ENCODE data around the gene OMP. TPM values are rescaled to one million over a fixed set of nuclear protein-coding genes. Genes with fewer than 3 reads are reported as not detected.
A peak's percentile ranks its signal among the peaks of the same experiment; 100 is the strongest.
"Not testable (repeated sequence)": the region's sequence is repeated elsewhere in the genome, so short reads cannot be mapped to it uniquely, and the experiment has no call there.

Gene OMP
- total RNA-seq, 2 donors from 2014 or later: 8.0 TPM; not detected in 1

DNA sequence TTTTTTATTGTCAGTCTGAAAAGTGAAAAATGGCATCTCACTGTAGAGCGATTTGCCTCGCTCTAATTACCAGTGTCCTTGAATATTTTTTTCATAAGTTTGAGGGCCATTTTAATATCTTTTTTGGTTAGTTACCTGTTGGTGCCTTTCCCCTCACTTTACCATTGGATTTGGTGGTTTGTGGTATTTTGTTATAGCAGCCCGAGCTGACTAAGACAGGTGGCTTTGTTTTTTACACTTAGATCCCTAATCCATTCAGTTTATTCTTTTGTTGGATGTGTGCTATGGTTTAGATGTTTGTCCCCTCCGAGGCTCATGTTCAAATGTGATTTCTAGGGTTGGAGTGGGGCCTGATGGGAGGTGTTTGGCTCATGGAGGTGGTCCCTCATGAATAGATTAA is 42.4 kb upstream of the OMP start:
- intact Hi-C loops (cut with DNase I): no loop called here
- TF ChIP-seq POLR2A (IDR thresholded peaks at IDR 0.05): no peak
- no peak for TF ChIP-seq CTCF (IDR thresholded peaks at IDR 0.05)
- no peak for TF ChIP-seq POLR2AphosphoS5 (IDR thresholded peaks at IDR 0.05)
- DNase-seq (ENCODE audit: low spot score): no peak

GRCh38 chr11:77061258-77061657 is 41.4 kb upstream of the OMP start:
- WGBS: 51% methylated on average over 4 of the region's 4 CpGs
- peak overlapping the region in 1 of 2 donors; percentile 59 for H3K27ac ChIP-seq
- TF ChIP-seq POLR2AphosphoS5 (IDR thresholded peaks at IDR 0.05): peak; percentile 76
- H3K27me3 ChIP-seq (replicated peaks; ENCODE audit: insufficient read depth); intact Hi-C loops (cut with DNase I); H3K9me3 ChIP-seq; H3K4me3 ChIP-seq; H3K4me1 ChIP-seq (replicated peaks); DNase-seq (ENCODE audit: low spot score); H3K36me3 ChIP-seq: not testable (repeated sequence)

More for the DNA sequence above, 42.4 kb upstream of the OMP start:
- Histone ChIP-seq H3K9me3 (no peaks in the 10 kb centered on the region), H3K27me3 (replicated peaks; ENCODE audit: insufficient read depth) (no peaks in the 10 kb centered on the region), H3K27ac (peak overlapping the region in 1 of 2 donors; percentile 81), H3K4me3 (no peak overlapping the region), H3K4me1 (replicated peaks) (peaks cover 4% of the 10 kb centered on the region), H3K36me3 (no peaks in the 10 kb centered on the region)
- WGBS: 83% methylated on average over 4 of the region's 4 CpGs

DNA sequence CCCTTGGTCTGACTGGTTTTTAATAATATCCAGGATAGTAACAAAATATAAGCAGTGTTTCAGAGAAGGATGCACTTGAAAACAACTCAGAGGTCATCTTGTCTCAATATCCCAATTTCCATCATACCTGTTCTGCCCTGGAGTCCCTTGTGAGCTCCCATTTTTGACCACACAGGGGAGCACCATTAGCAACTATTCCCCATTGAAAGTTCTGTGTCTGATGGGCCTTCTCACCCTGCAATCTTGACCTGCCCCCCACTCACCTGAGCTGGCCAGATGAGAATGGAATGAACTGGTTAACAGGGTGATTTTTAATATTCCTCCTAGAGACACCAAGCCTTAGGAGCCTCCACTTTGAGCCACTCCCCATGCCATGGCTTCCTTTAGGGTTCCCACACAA is 39.7 kb upstream of the OMP start:
- Histone ChIP-seq H3K27me3 (replicated peaks; ENCODE audit: insufficient read depth) (no peaks in the 10 kb centered on the region), H3K4me3 (no peak overlapping the region), H3K36me3 (no peaks in the 10 kb centered on the region), H3K9me3 (no peaks in the 10 kb centered on the region), H3K4me1 (replicated peaks) (peaks cover 4% of the 10 kb centered on the region), H3K27ac (no peak overlapping the region)
- intact Hi-C loops (cut with DNase I): no loop called here
- no peak for DNase-seq (ENCODE audit: low spot score)
- no peak for TF ChIP-seq POLR2AphosphoS5 (IDR thresholded peaks at IDR 0.05)
- TF ChIP-seq CTCF (IDR thresholded peaks at IDR 0.05): no peak
- no peak for TF ChIP-seq POLR2A (IDR thresholded peaks at IDR 0.05)

DNA sequence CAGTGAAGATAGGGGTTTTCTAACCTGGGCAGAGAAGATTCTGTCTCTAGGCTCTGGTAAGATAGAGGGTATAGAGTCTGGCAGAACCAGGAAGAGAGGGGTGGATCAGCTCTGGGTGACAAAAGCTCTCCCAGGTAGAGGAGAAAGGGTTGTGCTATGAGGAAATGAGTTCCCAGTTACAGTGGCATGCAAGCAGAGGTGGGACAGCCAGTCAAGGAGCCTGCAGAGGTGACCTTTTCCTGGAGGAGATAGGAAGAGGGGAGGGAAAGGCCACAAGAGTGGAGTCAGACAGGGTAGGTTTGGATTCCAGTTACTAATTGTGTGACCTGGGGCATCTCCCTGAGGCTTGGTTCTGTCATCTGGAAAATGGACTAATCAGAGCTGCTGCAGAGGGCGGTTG is 39.2 kb upstream of the OMP start:
- Histone ChIP-seq H3K4me3 (no peak overlapping the region), H3K27me3 (replicated peaks; ENCODE audit: insufficient read depth) (no peaks in the 10 kb centered on the region), H3K27ac (no peak overlapping the region), H3K36me3 (no peaks in the 10 kb centered on the region), H3K4me1 (replicated peaks) (peaks cover 7% of the 10 kb centered on the region), H3K9me3 (no peaks in the 10 kb centered on the region)
- 94% methylated on average over 1 of the region's 1 CpG for WGBS
- DNase-seq (ENCODE audit: low spot score): no peak
- intact Hi-C loops (cut with DNase I): no loop called here
- TF ChIP-seq POLR2AphosphoS5 (IDR thresholded peaks at IDR 0.05) (no peak), CTCF (IDR thresholded peaks at IDR 0.05) (no peak), POLR2A (IDR thresholded peaks at IDR 0.05) (no peak)

- DNase-seq (ENCODE audit: low spot score): no peak
- 90% methylated on average over 4 of the region's 4 CpGs for WGBS
- intact Hi-C loops (cut with DNase I): no loop called here
Measured at GRCh38 chr11:77063861-77064260, 38.8 kb upstream of the OMP start.

More at GRCh38 chr11:77063861-77064260, 38.8 kb upstream of the OMP start:
- no peaks in the 10 kb centered on the region for H3K27me3 ChIP-seq (replicated peaks; ENCODE audit: insufficient read depth)
- no peaks in the 10 kb centered on the region for H3K9me3 ChIP-seq
- H3K4me3 ChIP-seq: no peak overlapping the region
- no peaks in the 10 kb centered on the region for H3K36me3 ChIP-seq
- TF ChIP-seq POLR2AphosphoS5 (IDR thresholded peaks at IDR 0.05) (no peak), CTCF (IDR thresholded peaks at IDR 0.05) (no peak), POLR2A (IDR thresholded peaks at IDR 0.05) (no peak)
- no peak overlapping the region for H3K27ac ChIP-seq
- peaks cover 7% of the 10 kb centered on the region for H3K4me1 ChIP-seq (replicated peaks)
